Parathyroid adenoma (tissue), 2 donors: Measurements from ENCODE around the gene RNF39.

ENCODE experiments used
- H2AFZ ChIP-seq: fragments of 300-600 bp; sonication (generic); one replicate; pipeline ENCODE4 v1.7.0; 2017; ENCODE audit warnings: antibody characterized with exemption, mild to moderate bottlenecking
- H3K27ac ChIP-seq: fragments of 300-600 bp; sonication (generic); one replicate; pipeline ENCODE4 v1.7.0; 2017
- H3K27me3 ChIP-seq: fragments of 300-600 bp; sonication (generic); one replicate; pipeline ENCODE4 v1.7.0; 2017; ENCODE audit warnings: low read length; ENCODE audit not compliant: control insufficient read depth, insufficient read depth
- H3K36me3 ChIP-seq: fragments of 300-600 bp; sonication (generic); one replicate; pipeline ENCODE4 v1.7.0; 2017; ENCODE audit warnings: low read length; ENCODE audit not compliant: control insufficient read depth, insufficient read depth
- H3K4me1 ChIP-seq: fragments of 300-600 bp; sonication (generic); one replicate; pipeline ENCODE4 v1.7.0; 2017; ENCODE audit warnings: control low read depth
- H3K4me2 ChIP-seq: fragments of 300-600 bp; sonication (generic); one replicate; pipeline ENCODE4 v1.7.0; 2017; ENCODE audit warnings: low read length
- H3K4me3 ChIP-seq: fragments of 300-600 bp; sonication (generic); one replicate; pipeline ENCODE4 v1.7.0; 2017; ENCODE audit warnings: low read depth, low read length
- H3K79me2 ChIP-seq: fragments of 300-600 bp; sonication (generic); one replicate; pipeline ENCODE4 v1.7.0; 2017; ENCODE audit warnings: control low read depth
- H3K9ac ChIP-seq: fragments of 300-600 bp; sonication (generic); one replicate; pipeline ENCODE4 v1.7.0; 2017; ENCODE audit warnings: mild to moderate bottlenecking
- H3K9me3 ChIP-seq: fragments of 300-600 bp; sonication (generic); one replicate; pipeline ENCODE4 v1.7.0; 2017; ENCODE audit warnings: low read length; ENCODE audit not compliant: control insufficient read depth
- CTCF ChIP-seq: fragments of 300-600 bp; sonication (generic); IDR thresholded peaks from one replicate; pipeline ENCODE4 v1.7.0; 2017; ENCODE audit warnings: antibody characterized with exemption, mild to moderate bottlenecking
- donor health status: primary hyperparathyroidism.

Gene RNF39

GRCh38 chr6:30096829-30097228, 21.3 kb upstream of the RNF39 start:
- Histone ChIP-seq H3K4me2 (no peak overlapping the region), H3K36me3 (no peaks in the 10 kb centered on the region), H3K27me3 (no peaks in the 10 kb centered on the region), H3K9me3 (no peaks in the 10 kb centered on the region), H3K4me1 (peaks cover 2% of the 10 kb centered on the region), H3K4me3 (no peak overlapping the region), H3K9ac (no peak overlapping the region), H3K27ac (no peak overlapping the region), H3K79me2 (no peaks in the 10 kb centered on the region), H2AFZ (no peak overlapping the region)
- TF ChIP-seq CTCF, result no peak

DNA sequence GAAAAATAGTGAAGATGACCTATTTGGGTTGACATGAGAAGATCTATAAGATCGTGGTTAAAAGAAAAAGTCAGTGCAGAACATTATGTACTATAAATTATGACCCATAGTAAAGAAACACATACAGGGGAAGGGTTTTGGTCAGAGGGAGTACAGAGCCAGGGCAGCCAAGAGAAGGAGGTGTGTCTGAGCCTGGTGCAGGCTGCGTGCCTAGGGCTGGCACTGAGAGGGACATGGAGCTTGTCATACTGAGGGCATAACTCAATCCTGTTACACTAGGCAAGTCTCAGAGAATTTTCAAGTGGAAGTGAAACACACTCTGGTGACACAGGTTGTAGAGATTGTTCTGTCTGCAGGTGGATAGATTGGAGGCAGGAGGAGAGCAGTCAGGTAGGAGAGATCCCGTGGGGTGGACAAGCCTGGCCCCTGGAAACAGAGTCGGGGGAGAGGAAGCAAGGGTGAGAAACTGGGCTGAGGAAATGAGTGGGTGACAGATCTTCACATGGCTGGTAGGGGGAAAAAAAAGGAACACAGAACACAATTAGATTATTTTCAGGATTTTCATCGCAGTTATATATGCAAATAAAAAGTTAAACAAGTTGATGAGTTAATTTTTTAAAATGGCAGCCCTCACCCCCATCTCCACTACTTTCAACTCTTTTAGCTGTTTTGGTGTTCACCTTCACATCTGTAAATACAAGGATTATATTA, 18.5 kb upstream of the RNF39 start:
- H3K4me2 ChIP-seq, result no peak overlapping the region
- H3K9ac ChIP-seq, result no peak overlapping the region
- no peaks in the 10 kb centered on the region for H3K27me3 ChIP-seq
- no peaks in the 10 kb centered on the region for H3K79me2 ChIP-seq
- no peak overlapping the region for H3K27ac ChIP-seq
- no peaks in the 10 kb centered on the region for H3K36me3 ChIP-seq
- H3K4me1 ChIP-seq, result no peaks in the 10 kb centered on the region
- no peak overlapping the region for H3K4me3 ChIP-seq
- no peak for TF ChIP-seq CTCF
- H3K9me3 ChIP-seq, result no peaks in the 10 kb centered on the region
- H2AFZ ChIP-seq, result no peak overlapping the region

GRCh38 chr6:30092852-30093543, 17.4 kb upstream of the RNF39 start:
- no peak overlapping the region for H3K4me2 ChIP-seq
- no peaks in the 10 kb centered on the region for H3K9me3 ChIP-seq
- H3K36me3 ChIP-seq, result no peaks in the 10 kb centered on the region
- H2AFZ ChIP-seq, result no peak overlapping the region
- H3K27ac ChIP-seq, result no peak overlapping the region
- no peaks in the 10 kb centered on the region for H3K27me3 ChIP-seq
- no peak overlapping the region for H3K9ac ChIP-seq
- H3K4me1 ChIP-seq, result no peaks in the 10 kb centered on the region
- no peak for TF ChIP-seq CTCF
- no peaks in the 10 kb centered on the region for H3K79me2 ChIP-seq
- no peak overlapping the region for H3K4me3 ChIP-seq

DNA sequence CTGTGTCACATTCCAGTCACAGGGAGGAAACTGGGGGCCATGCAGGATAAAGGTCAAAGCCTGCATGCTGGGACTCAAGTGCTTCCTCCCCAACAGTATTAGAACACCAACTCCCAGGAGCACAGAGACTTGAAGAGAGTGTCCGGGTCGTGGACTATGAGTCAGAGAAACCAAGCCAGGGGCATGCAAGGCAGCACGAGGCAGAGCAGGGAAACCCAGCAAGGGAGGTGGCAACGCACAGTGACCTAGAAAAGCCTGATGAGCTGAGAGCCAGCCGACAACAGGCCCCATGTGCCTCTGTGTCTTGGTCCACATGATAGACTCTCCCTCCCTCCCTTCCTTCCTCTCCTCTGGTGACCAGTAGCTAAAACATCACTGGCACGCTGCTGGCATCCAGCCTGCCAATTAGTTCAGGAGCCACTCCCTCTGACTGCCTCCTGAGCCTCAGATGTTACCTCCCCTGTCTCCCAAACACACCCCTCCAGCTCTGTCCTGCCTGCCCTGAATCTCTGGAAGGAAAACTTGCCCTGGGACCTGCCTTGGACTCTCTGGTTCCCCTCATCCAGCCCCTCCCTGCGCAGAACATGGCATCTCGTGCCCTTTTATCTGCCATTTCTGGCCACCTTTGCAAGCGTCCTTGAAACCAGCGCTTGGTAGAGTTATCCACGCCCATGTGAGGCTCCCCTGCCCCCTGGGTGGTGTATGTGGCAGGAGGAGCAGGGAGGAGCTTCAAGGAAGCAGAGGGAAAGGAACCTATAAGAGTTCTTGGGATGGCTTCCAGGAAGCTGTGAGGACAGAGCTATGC, 16.2 kb upstream of the RNF39 start:
- no peak overlapping the region for H3K4me3 ChIP-seq

More for the DNA sequence above, 16.2 kb upstream of the RNF39 start:
- no peaks in the 10 kb centered on the region for H3K9me3 ChIP-seq
- H3K79me2 ChIP-seq, result no peaks in the 10 kb centered on the region
- no peak overlapping the region for H3K27ac ChIP-seq
- H3K9ac ChIP-seq, result no peak overlapping the region
- H3K36me3 ChIP-seq, result no peaks in the 10 kb centered on the region
- H2AFZ ChIP-seq, result no peak overlapping the region
- H3K4me1 ChIP-seq, result no peaks in the 10 kb centered on the region
- no peak for TF ChIP-seq CTCF
- no peaks in the 10 kb centered on the region for H3K27me3 ChIP-seq
- H3K4me2 ChIP-seq, result no peak overlapping the region
